Activated T-helper 1 cell treated with Interleukin-2 at 50 U/mL for 16 hours (primary cell): ENCODE data around the gene UBXN7.
"Not testable (repeated sequence)": the region's sequence is repeated elsewhere in the genome, so short reads cannot be mapped to it uniquely, and the experiment has no call there.

Source experiments
- DNase-seq: peaks from one replicate; pipeline ENCODE4 v3.0.0-alpha.2; 2020; ENCODE audit warnings: low read depth

Gene UBXN7

GRCh38 chr3:196432137-196432879 is at the start of gene UBXN7:
UBXN7 (minus strand) TSS chr3:196432427; CDS start chr3:196432399, 28 bp downstream.
- peak; percentile 96 for DNase-seq

- no peak for DNase-seq
Measured at GRCh38 chr3:196477678-196478077, 45.5 kb upstream of the UBXN7 start.

GRCh38 chr3:196472286-196472685 is 40.1 kb upstream of the UBXN7 start:
- no peak for DNase-seq

- DNase-seq: no peak
Measured at GRCh38 chr3:196471551-196471950, 39.3 kb upstream of the UBXN7 start.

GRCh38 chr3:196470182-196470581 is 38.0 kb upstream of the UBXN7 start:
- not testable (repeated sequence) for DNase-seq

GRCh38 chr3:196463804-196464203 is 31.6 kb upstream of the UBXN7 start:
- DNase-seq: no peak

GRCh38 chr3:196463478-196463756 is 31.2 kb upstream of the UBXN7 start:
- no peak for DNase-seq

GRCh38 chr3:196462680-196463477 is 30.7 kb upstream of the UBXN7 start:
- not testable (repeated sequence) for DNase-seq

GRCh38 chr3:196458063-196458462 is 25.8 kb upstream of the UBXN7 start:
- no peak for DNase-seq

GRCh38 chr3:196457470-196457869 is 25.2 kb upstream of the UBXN7 start:
- not testable (repeated sequence) for DNase-seq

GRCh38 chr3:196454935-196455334 is 22.7 kb upstream of the UBXN7 start:
- no peak for DNase-seq

GRCh38 chr3:196445391-196445790 is 13.2 kb upstream of the UBXN7 start:
- DNase-seq: not testable (repeated sequence)

- no peak for DNase-seq
Measured at GRCh38 chr3:196444500-196444894, 12.3 kb upstream of the UBXN7 start.

GRCh38 chr3:196440696-196441095 is 8.5 kb upstream of the UBXN7 start:
- DNase-seq: no peak

- DNase-seq: no peak
Measured at GRCh38 chr3:196440041-196440537, 7.9 kb upstream of the UBXN7 start.

- DNase-seq: peak; percentile 1
Measured at GRCh38 chr3:196431181-196432136, 768 bp downstream of the UBXN7 start.

GRCh38 chr3:196428041-196428440 is 4.2 kb downstream of the UBXN7 start:
- DNase-seq: no peak

GRCh38 chr3:196424421-196424820 is 7.8 kb downstream of the UBXN7 start:
- not testable (repeated sequence) for DNase-seq

GRCh38 chr3:196423044-196423781 is 9.0 kb downstream of the UBXN7 start:
- DNase-seq: no peak

- not testable (repeated sequence) for DNase-seq
Measured at GRCh38 chr3:196421668-196422067, 10.6 kb downstream of the UBXN7 start.

GRCh38 chr3:196419386-196419785 is 12.8 kb downstream of the UBXN7 start:
- no peak for DNase-seq
